IPS-15b (cell line): Measurements from ENCODE around the gene DYNC2LI1.
"Not testable (repeated sequence)": the region's sequence is repeated elsewhere in the genome, so short reads cannot be mapped to it uniquely, and the experiment has no call there.

Experiments
- H3K27me3 ChIP-seq: one replicate; pipeline ENCODE4 v1.6.1; 2013; ENCODE audit warnings: low read length; ENCODE audit not compliant: control insufficient read depth, insufficient read depth
- H3K36me3 ChIP-seq: one replicate; pipeline ENCODE4 v1.6.1; 2013; ENCODE audit warnings: low read length; ENCODE audit not compliant: control insufficient read depth, insufficient read depth
- H3K4me1 ChIP-seq: one replicate; pipeline ENCODE4 v1.6.1; 2013; ENCODE audit warnings: mild to moderate bottlenecking, low read length; ENCODE audit not compliant: control insufficient read depth, insufficient read depth
- H3K4me3 ChIP-seq: one replicate; pipeline ENCODE4 v1.5.1; 2013; ENCODE audit warnings: low read depth, low read length
- H3K9ac ChIP-seq: one replicate; pipeline ENCODE4 v1.6.1; 2013; ENCODE audit warnings: low read depth, mild to moderate bottlenecking, low read length
- H3K9me3 ChIP-seq: one replicate; pipeline ENCODE4 v1.6.1; 2013; ENCODE audit warnings: mild to moderate bottlenecking, low read length; ENCODE audit not compliant: control insufficient read depth, insufficient read depth

DYNC2LI1 gene

GRCh38 chr2:43773876-43774613 is at the start of gene DYNC2LI1:
Gene DYNC2LI1 (plus strand): TSS chr2:43774039. CDS start chr2:43774139, 100 bp downstream.
- no peaks in the 10 kb centered on the region for H3K27me3 ChIP-seq
- H3K9ac ChIP-seq: no peak within 1 kb of the TSS
- peaks cover 2% of the 10 kb centered on the region for H3K4me1 ChIP-seq
- peak within 1 kb of the TSS; percentile 78 for H3K4me3 ChIP-seq
- H3K36me3 ChIP-seq: no peaks in the 10 kb centered on the region
- H3K9me3 ChIP-seq: no peaks in the 10 kb centered on the region

GRCh38 chr2:43724728-43725526 is 48.9 kb upstream of the DYNC2LI1 start:
- Histone ChIP-seq H3K27me3 (no peaks in the 10 kb centered on the region), H3K4me3 (no peak overlapping the region), H3K36me3 (no peaks in the 10 kb centered on the region), H3K9ac (no peak overlapping the region), H3K4me1 (no peaks in the 10 kb centered on the region), H3K9me3 (no peaks in the 10 kb centered on the region)

- Histone ChIP-seq H3K4me1 (no peaks in the 10 kb centered on the region), H3K4me3 (no peak overlapping the region), H3K9ac (no peak overlapping the region), H3K9me3 (no peaks in the 10 kb centered on the region), H3K27me3 (no peaks in the 10 kb centered on the region), H3K36me3 (no peaks in the 10 kb centered on the region)
Measured at GRCh38 chr2:43725711-43726246, 48.1 kb upstream of the DYNC2LI1 start.

GRCh38 chr2:43726961-43727633 is 46.7 kb upstream of the DYNC2LI1 start:
- H3K36me3 ChIP-seq, H3K9me3 ChIP-seq, H3K27me3 ChIP-seq, H3K4me1 ChIP-seq, H3K4me3 ChIP-seq, H3K9ac ChIP-seq: not testable (repeated sequence)

GRCh38 chr2:43727634-43728014 is 46.2 kb upstream of the DYNC2LI1 start:
- H3K27me3 ChIP-seq: no peaks in the 10 kb centered on the region
- no peaks in the 10 kb centered on the region for H3K4me1 ChIP-seq
- H3K9me3 ChIP-seq: no peaks in the 10 kb centered on the region
- H3K9ac ChIP-seq: no peak overlapping the region
- no peak overlapping the region for H3K4me3 ChIP-seq
- H3K36me3 ChIP-seq: no peaks in the 10 kb centered on the region

- no peaks in the 10 kb centered on the region for H3K4me1 ChIP-seq
- H3K4me3 ChIP-seq: no peak overlapping the region
- no peaks in the 10 kb centered on the region for H3K36me3 ChIP-seq
- no peak overlapping the region for H3K9ac ChIP-seq
- H3K9me3 ChIP-seq: no peaks in the 10 kb centered on the region
- no peaks in the 10 kb centered on the region for H3K27me3 ChIP-seq
Measured at GRCh38 chr2:43729491-43730174, 44.2 kb upstream of the DYNC2LI1 start.

GRCh38 chr2:43731211-43731610 is 42.6 kb upstream of the DYNC2LI1 start:
- H3K27me3 ChIP-seq: no peaks in the 10 kb centered on the region
- H3K4me1 ChIP-seq: no peaks in the 10 kb centered on the region
- no peaks in the 10 kb centered on the region for H3K36me3 ChIP-seq
- H3K4me3 ChIP-seq: no peak overlapping the region
- H3K9me3 ChIP-seq: no peaks in the 10 kb centered on the region
- H3K9ac ChIP-seq: no peak overlapping the region

- Histone ChIP-seq H3K4me1 (no peaks in the 10 kb centered on the region), H3K9me3 (no peaks in the 10 kb centered on the region), H3K4me3 (no peak overlapping the region)
Measured at GRCh38 chr2:43736637-43737036, 37.2 kb upstream of the DYNC2LI1 start.

GRCh38 chr2:43737097-43737854 is 36.6 kb upstream of the DYNC2LI1 start:
- Histone ChIP-seq H3K4me1 (no peaks in the 10 kb centered on the region), H3K36me3 (no peaks in the 10 kb centered on the region), H3K4me3 (no peak overlapping the region), H3K9me3 (no peaks in the 10 kb centered on the region), H3K27me3 (no peaks in the 10 kb centered on the region), H3K9ac (no peak overlapping the region)

More at GRCh38 chr2:43736637-43737036, 37.2 kb upstream of the DYNC2LI1 start:
- H3K36me3 ChIP-seq: no peaks in the 10 kb centered on the region
- H3K9ac ChIP-seq: no peak overlapping the region
- H3K27me3 ChIP-seq: no peaks in the 10 kb centered on the region

- H3K9me3 ChIP-seq: no peaks in the 10 kb centered on the region
- no peak overlapping the region for H3K4me3 ChIP-seq
- no peaks in the 10 kb centered on the region for H3K4me1 ChIP-seq
- H3K36me3 ChIP-seq: no peaks in the 10 kb centered on the region
- no peaks in the 10 kb centered on the region for H3K27me3 ChIP-seq
- H3K9ac ChIP-seq: no peak overlapping the region
Measured at GRCh38 chr2:43737855-43738254, 36.0 kb upstream of the DYNC2LI1 start.

GRCh38 chr2:43738257-43738656 is 35.6 kb upstream of the DYNC2LI1 start:
- Histone ChIP-seq H3K9ac (no peak overlapping the region), H3K9me3 (no peaks in the 10 kb centered on the region), H3K4me3 (no peak overlapping the region), H3K4me1 (no peaks in the 10 kb centered on the region), H3K27me3 (no peaks in the 10 kb centered on the region), H3K36me3 (no peaks in the 10 kb centered on the region)
